AG09319 (cell line): ENCODE measurements around the gene ZNF69.
A peak's percentile ranks its signal among the peaks of the same experiment; 100 is the strongest.
"Not testable (repeated sequence)": the region's sequence is repeated elsewhere in the genome, so short reads cannot be mapped to it uniquely, and the experiment has no call there.

ENCODE experiments used
- DNase-seq: peaks from one replicate; pipeline ENCODE4 v3.0.0-alpha.2; 2010; ENCODE audit warnings: low read depth; ENCODE audit errors: extremely low read depth
- TF ChIP-seq, protein P1 (sequence below): IDR thresholded peaks from 2 replicates; pipeline ENCODE4 v1.5.1; 2011; ENCODE audit warnings: low read depth, mild to moderate bottlenecking, inconsistent platforms, low read length, moderate library complexity

Gene ZNF69

DNA sequence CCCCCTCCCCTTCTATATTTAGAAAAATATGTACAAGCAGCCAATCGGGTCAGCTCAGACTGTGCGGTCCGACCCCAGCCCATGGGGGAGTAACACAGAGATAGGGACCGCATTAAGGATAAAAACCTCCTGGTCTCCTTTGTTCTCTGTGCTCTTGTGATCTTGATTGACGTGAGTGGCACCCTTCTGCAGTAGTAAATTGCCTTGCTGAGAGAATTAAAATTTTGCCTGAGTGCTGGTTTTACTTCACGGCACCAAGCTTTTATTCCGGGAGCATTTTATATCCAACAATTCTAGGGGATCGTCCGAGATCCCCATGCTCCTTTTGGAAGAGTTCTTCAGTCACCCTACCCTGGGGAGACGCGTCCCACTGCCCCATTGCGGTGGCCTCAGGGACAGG, 7.0 kb upstream of the ZNF69 start:
- TF ChIP-seq, protein P1, sequence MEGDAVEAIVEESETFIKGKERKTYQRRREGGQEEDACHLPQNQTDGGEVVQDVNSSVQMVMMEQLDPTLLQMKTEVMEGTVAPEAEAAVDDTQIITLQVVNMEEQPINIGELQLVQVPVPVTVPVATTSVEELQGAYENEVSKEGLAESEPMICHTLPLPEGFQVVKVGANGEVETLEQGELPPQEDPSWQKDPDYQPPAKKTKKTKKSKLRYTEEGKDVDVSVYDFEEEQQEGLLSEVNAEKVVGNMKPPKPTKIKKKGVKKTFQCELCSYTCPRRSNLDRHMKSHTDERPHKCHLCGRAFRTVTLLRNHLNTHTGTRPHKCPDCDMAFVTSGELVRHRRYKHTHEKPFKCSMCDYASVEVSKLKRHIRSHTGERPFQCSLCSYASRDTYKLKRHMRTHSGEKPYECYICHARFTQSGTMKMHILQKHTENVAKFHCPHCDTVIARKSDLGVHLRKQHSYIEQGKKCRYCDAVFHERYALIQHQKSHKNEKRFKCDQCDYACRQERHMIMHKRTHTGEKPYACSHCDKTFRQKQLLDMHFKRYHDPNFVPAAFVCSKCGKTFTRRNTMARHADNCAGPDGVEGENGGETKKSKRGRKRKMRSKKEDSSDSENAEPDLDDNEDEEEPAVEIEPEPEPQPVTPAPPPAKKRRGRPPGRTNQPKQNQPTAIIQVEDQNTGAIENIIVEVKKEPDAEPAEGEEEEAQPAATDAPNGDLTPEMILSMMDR = no peak
- no peak for DNase-seq

DNA sequence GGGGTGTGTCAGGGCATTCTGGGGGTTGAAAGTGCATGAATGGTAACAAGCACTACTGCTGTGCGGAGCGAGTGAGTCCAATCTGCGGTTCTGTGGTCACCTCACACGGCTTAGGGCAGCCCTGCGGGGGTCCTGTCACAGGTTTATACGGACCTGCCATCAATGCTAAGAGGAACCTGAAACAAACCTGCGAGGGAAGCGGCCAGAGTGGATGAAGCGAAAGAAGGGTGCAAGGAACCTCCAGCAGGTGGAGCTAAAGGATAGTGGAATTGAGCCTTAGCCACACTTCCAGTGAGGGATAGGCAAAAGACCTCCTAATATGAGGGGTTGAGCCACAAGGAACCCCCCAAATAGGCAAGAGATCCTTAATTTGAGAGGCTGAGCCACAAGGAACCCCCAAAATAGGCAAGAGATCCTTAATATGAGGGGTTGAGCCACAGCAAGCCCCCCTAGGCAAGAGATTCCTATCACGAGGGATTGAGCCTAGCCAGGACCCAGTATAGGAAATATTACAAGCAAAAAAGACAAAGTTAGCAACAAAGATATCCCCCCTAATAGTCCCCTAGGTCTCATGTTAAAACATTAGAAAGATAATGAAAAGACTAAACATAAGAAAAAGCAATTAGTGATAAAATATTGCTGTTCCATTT, 6.3 kb upstream of the ZNF69 start:
- DNase-seq = no peak
- TF ChIP-seq, protein P1 = peak; percentile 80

DNA sequence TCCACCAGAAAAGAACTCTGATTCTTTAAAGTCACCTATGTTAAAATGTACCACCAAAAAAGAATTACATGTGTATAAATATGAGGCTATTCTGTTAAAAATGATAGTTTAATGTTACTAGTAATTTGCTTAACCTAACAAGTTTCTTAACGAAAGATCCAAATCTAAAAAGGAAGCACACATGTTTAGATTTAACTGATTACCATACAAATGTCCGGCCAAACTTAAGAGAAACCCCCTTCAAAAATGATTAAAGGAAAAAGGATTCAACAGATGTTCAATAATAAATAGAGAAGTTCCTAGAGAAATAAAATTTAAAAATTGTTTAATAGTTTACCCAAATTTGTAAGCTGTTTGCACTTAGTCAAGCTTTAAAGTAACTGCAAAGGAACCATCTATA, 5.0 kb upstream of the ZNF69 start:
- TF ChIP-seq, protein P1 = no peak
- DNase-seq = no peak

DNA sequence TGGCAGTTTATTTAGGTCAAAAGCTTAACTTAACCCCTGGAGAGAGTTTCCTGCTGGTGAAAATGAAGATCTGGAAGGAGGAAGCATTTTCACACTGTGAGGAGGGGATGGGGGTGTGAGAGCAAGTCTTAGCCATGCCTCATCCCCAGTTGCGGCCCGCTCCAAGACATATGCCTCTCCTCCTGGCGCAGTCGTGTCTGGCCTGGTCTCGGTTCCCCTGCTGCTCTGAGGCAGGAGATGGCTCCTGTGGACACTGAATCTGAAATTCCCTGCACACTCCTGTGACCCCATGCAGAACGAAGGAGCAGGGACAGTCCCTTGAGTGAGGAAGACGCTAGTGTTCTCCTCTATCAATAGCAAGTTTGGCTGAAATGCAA, 360 bp upstream of the ZNF69 start:
- DNase-seq = no peak
- TF ChIP-seq, protein P1 = no peak

DNA sequence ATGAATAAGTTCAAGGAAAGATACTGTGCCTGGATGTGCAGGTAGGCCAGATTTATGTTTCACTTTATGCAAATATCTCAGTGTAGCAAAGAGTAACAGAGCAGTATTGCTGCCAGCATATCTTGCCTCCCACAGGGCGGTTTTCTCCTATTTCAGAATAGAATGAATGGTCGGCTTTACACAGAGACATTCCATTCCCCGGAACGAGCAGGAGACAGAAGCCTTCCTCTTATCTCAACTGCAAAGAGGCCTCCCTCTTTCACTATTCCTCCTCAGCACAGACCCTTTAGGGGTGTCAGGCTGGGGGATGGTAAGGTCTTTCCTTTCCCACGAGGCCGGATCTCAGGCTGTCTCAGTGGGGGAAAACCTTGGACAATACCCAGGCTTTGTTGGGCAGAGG, 2.3 kb downstream of the ZNF69 start:
- DNase-seq = not testable (repeated sequence)

DNA sequence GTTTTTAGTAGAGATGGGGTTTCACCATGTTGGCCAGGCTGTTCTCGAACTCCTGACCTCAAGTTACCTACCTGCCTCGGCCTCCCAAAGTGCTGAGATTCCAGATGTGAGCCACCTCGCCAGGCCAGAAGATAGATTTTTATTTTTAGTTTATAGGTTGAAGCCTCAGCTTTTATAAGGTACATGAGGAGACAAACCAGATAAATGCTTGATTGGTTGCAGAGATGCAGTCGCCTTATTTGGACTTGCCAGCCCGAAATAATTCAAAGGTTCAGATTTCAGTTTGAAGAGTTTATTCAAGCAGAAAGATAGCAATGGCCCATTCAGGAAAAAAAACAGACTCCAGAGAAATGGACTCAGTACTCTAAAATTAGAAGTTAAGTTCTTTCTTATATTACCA, 3.1 kb downstream of the ZNF69 start:
- TF ChIP-seq, protein P1 = no peak
- DNase-seq = no peak

DNA sequence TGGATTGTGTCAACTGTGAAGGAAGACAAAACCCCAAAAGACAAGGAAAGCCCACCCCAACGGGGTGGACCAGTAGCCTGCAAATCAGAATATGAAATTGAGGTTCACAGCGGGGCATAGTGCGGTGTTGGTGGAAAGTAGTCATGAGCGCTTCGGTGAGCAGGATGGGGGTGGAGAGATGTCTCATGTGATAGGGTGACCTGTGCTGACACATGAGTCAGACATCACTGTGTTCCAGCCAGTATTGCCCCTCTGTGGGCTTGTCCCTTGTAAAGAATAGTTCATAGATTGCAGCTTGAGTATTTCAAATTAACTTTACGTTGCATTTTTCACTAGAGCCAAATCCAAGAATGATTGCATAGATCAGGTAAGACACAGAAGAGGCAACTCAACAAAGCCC, 7.3 kb downstream of the ZNF69 start:
- no peak for DNase-seq
- TF ChIP-seq, protein P1 = no peak

DNA sequence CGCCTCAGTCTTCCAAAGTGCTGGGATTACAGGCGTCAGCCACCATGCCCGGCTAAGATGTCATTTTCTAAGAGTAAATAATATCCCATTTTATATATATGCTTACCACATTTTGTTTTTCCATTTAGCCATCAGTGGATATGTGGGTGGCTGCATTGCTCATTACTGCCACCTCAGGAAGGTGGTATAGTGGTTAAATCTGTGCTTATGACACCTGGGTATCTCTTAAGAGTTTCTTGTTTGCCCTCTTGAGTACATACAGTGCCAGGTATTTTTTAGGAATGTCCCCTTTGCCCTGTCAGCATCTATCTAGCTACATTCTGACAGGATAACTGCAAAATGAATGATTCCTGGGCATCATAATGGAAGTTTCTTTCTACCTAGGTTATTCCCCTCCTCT, 14.6 kb downstream of the ZNF69 start:
- DNase-seq = no peak
- TF ChIP-seq, protein P1 = no peak
